HCT116 (cell line): ENCODE results near the gene ZC3H12C.

ENCODE experiments used
- POLR2A ChIP-seq: IDR thresholded peaks from 2 replicates; pipeline ENCODE4 v1.7.0; 2011; ENCODE audit warnings: borderline replicate concordance; ENCODE audit not compliant: insufficient read depth, insufficient read length; ENCODE audit errors: extremely low read depth
- TF ChIP-seq, protein P1 (sequence below), 3 experiments: fragments of 200-600 bp in 1 of 3; sonication (generic) in 1 of 3; IDR thresholded peaks in 2 of 3; conservative IDR thresholded peaks in 1 of 3; 2 replicates each; pipeline ENCODE4 v1.5.1; 2012 to 2017; ENCODE audit warnings: low read depth in 2 of 3, low read length in 2 of 3, antibody characterized with exemption in 1 of 3, borderline replicate concordance in 1 of 3, control low read depth in 1 of 3, mild to moderate bottlenecking in 1 of 3, mixed read lengths in 1 of 3, mixed run types in 1 of 3, moderate library complexity in 1 of 3; ENCODE audit not compliant: insufficient read depth in 1 of 3
- TF ChIP-seq, protein P2 (sequence below): IDR thresholded peaks from 2 replicates; pipeline ENCODE4 v1.6.1; 2012

DNA sequence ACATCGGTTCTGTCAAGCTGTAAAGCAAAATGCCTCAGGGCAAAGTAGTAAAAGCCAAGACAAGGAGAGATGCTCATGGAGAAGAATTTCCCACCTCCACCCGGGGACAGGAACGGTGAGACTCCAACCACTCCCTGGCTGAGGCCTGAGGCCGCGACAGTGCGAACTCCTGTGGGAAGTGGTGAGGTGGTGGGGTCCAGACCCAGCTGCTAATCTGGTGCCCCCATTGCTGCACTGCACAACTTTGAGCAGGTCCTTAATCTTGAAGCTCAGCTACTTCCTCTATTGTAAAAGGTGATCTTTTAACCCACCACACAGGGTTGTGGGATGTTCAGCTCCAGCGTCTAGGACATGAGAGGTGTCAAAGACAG is 83.9 kb downstream of the ZC3H12C start:
- TF ChIP-seq, protein P1, sequence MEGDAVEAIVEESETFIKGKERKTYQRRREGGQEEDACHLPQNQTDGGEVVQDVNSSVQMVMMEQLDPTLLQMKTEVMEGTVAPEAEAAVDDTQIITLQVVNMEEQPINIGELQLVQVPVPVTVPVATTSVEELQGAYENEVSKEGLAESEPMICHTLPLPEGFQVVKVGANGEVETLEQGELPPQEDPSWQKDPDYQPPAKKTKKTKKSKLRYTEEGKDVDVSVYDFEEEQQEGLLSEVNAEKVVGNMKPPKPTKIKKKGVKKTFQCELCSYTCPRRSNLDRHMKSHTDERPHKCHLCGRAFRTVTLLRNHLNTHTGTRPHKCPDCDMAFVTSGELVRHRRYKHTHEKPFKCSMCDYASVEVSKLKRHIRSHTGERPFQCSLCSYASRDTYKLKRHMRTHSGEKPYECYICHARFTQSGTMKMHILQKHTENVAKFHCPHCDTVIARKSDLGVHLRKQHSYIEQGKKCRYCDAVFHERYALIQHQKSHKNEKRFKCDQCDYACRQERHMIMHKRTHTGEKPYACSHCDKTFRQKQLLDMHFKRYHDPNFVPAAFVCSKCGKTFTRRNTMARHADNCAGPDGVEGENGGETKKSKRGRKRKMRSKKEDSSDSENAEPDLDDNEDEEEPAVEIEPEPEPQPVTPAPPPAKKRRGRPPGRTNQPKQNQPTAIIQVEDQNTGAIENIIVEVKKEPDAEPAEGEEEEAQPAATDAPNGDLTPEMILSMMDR (IDR thresholded peaks at IDR 0.05 in 2 of 3, conservative IDR thresholded peaks at IDR 0.05 in 1 of 3; ENCODE audit: borderline replicate concordance in 1 of 3, insufficient read depth in 1 of 3, low read depth in 2 of 3, low read length in 2 of 3), result no peak
- TF ChIP-seq POLR2A, result no peak
- TF ChIP-seq, protein P2, sequence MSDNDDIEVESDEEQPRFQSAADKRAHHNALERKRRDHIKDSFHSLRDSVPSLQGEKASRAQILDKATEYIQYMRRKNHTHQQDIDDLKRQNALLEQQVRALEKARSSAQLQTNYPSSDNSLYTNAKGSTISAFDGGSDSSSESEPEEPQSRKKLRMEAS, result no peak
